HG03139 (cell line): Measurements from ENCODE around the gene AQP10.
"Not testable (repeated sequence)": the region's sequence is repeated elsewhere in the genome, so short reads cannot be mapped to it uniquely, and the experiment has no call there.

ENCODE experiments used
- ATAC-seq: cut with Tn5 transposase; IDR thresholded peaks from one replicate; pipeline ENCODE4 v1.9.1; 2021; ENCODE audit not compliant: unreplicated experiment

AQP10 gene

GRCh38 chr1:154342836-154343472, 22.1 kb downstream of the AQP10 start:
- ATAC-seq, result no peak

GRCh38 chr1:154344977-154345837, 24.3 kb downstream of the AQP10 start:
- no peak for ATAC-seq

- ATAC-seq, result no peak
Observed at GRCh38 chr1:154346276-154346917, 25.5 kb downstream of the AQP10 start.

- ATAC-seq, result no peak
Observed at GRCh38 chr1:154347961-154348360, 27.1 kb downstream of the AQP10 start.

GRCh38 chr1:154348429-154349076, 27.7 kb downstream of the AQP10 start:
- ATAC-seq, result no peak

- ATAC-seq, result no peak
Observed at GRCh38 chr1:154349121-154349520, 28.2 kb downstream of the AQP10 start.

- ATAC-seq, result no peak
Observed at GRCh38 chr1:154350383-154350782, 29.5 kb downstream of the AQP10 start.

- no peak for ATAC-seq
Observed at GRCh38 chr1:154351363-154352068, 30.6 kb downstream of the AQP10 start.

- no peak for ATAC-seq
Observed at GRCh38 chr1:154352245-154352580, 31.3 kb downstream of the AQP10 start.

GRCh38 chr1:154352581-154353459, 31.9 kb downstream of the AQP10 start:
- no peak for ATAC-seq

GRCh38 chr1:154353460-154353904, 32.6 kb downstream of the AQP10 start:
- ATAC-seq, result no peak

- ATAC-seq, result no peak
Observed at GRCh38 chr1:154353966-154354365, 33.1 kb downstream of the AQP10 start.

GRCh38 chr1:154358519-154358918, 37.6 kb downstream of the AQP10 start:
- ATAC-seq, result no peak

GRCh38 chr1:154360288-154360687, 39.4 kb downstream of the AQP10 start:
- no peak for ATAC-seq

GRCh38 chr1:154360881-154361280, 40.0 kb downstream of the AQP10 start:
- not testable (repeated sequence) for ATAC-seq

- no peak for ATAC-seq
Observed at GRCh38 chr1:154361357-154361756, 40.5 kb downstream of the AQP10 start.

GRCh38 chr1:154371436-154371835, 50.5 kb downstream of the AQP10 start:
- ATAC-seq, result no peak

- not testable (repeated sequence) for ATAC-seq
Observed at GRCh38 chr1:154373777-154374357, 53.0 kb downstream of the AQP10 start.
